DND-41 (cell line): Measurements from ENCODE around the gene THRA.

ENCODE experiments used
- CTCF ChIP-seq: IDR thresholded peaks from 2 replicates; pipeline ENCODE4 v1.5.1; 2012; ENCODE audit warnings: borderline replicate concordance, low read length, moderate library complexity, mild to moderate bottlenecking; ENCODE audit not compliant: poor library complexity, severe bottlenecking; ENCODE audit errors: extremely low read depth
- EZH2 ChIP-seq: IDR thresholded peaks from 3 replicates; pipeline ENCODE4 v1.6.1; 2012; ENCODE audit warnings: borderline replicate concordance, low read depth, mild to moderate bottlenecking, moderate library complexity, low read length, inconsistent platforms; ENCODE audit not compliant: severe bottlenecking

- TF ChIP-seq EZH2 (no peak), CTCF (no peak)
Measured at GRCh38 chr17:40063901-40064531, 1.3 kb downstream of the THRA start.
